Calu3 (cell line): Measurements from ENCODE around the gene RALA. TPM values are rescaled to one million over a fixed set of nuclear protein-coding genes. Genes with fewer than 3 reads are reported as not detected.

Experiments
- BruUV-seq: library from RNA; stranded (reverse); fragments of 400-500 nt; replicated peaks from 2 replicates; lab custom pipeline; 2021; lab: Mats Ljungman, UMichigan
- CTCF ChIA-PET: fragments of 300-600 bp; sonication (Branson Sonifier 250); formaldehyde crosslinking; loops from one replicate; lab custom pipeline; 2022; ENCODE audit warnings: antibody characterized with exemption; lab: Charles Lee
- DNase-seq: peaks from one replicate; pipeline ENCODE4 v3.0.0; 2022
- H3K27ac Mint-ChIP-seq: one replicate; pipeline ENCODE4 v1.8.0; 2022; ENCODE audit warnings: mixed read lengths; ENCODE audit not compliant: unreplicated experiment
- H3K27me3 Mint-ChIP-seq: one replicate; pipeline ENCODE4 v1.8.0; 2022; ENCODE audit warnings: mixed read lengths; ENCODE audit not compliant: unreplicated experiment
- H3K36me3 Mint-ChIP-seq: one replicate; pipeline ENCODE4 v1.8.0; 2022; ENCODE audit warnings: mild to moderate bottlenecking, moderate library complexity, mixed read lengths; ENCODE audit not compliant: insufficient read depth, unreplicated experiment
- H3K4me1 Mint-ChIP-seq: one replicate; pipeline ENCODE4 v1.8.0; 2022; ENCODE audit warnings: mild to moderate bottlenecking, low read depth, mixed read lengths; ENCODE audit not compliant: unreplicated experiment
- H3K4me3 Mint-ChIP-seq: one replicate; pipeline ENCODE4 v1.8.0; 2022; ENCODE audit warnings: mild to moderate bottlenecking, low read depth, moderate library complexity, mixed read lengths; ENCODE audit not compliant: unreplicated experiment
- H3K9me3 Mint-ChIP-seq: one replicate; pipeline ENCODE4 v1.8.0; 2022; ENCODE audit warnings: low read depth, mixed read lengths; ENCODE audit not compliant: unreplicated experiment
- intact Hi-C: fragments of 100-400 bp; cut with micrococcal nuclease; formaldehyde crosslinking; loops from one replicate; pipeline ENCODE4 v1.10.0; 2022; ENCODE audit not compliant: unreplicated experiment
- total RNA-seq: library from RNA; stranded (reverse); gene quantifications from 2 replicates; pipeline ENCODE4 v1.2.3, GENCODE V29; 2022
- TF ChIP-seq, protein P1 (sequence below): fragments of 200-600 bp; IDR thresholded peaks from one replicate; pipeline ENCODE4 v1.8.0; 2022; ENCODE audit warnings: antibody characterized with exemption; ENCODE audit not compliant: unreplicated experiment

Gene RALA
- total RNA-seq, 1 experiment from 2014 or later: 64.8 TPM

DNA sequence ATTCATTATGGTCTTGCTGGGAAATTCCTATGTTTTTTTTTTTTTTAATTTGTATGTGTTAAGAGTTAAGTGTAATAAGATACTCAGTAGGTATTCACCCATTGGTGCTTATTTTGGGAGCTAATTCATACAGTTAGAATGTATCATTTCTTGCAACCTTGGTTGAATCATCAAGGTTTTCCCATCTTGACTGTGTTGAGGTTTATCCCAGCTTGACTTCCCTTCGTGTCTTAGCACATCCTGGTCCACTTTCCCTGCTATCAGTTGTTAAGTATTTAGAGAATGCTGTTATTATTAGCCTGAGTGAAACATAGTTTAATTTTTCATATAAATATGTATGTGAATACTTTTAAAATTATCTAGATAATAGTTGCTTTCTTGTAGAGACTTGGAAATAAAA is 20.8 kb downstream of the RALA start:
- H3K27ac Mint-ChIP-seq: no peak overlapping the region
- TF ChIP-seq, protein P1, sequence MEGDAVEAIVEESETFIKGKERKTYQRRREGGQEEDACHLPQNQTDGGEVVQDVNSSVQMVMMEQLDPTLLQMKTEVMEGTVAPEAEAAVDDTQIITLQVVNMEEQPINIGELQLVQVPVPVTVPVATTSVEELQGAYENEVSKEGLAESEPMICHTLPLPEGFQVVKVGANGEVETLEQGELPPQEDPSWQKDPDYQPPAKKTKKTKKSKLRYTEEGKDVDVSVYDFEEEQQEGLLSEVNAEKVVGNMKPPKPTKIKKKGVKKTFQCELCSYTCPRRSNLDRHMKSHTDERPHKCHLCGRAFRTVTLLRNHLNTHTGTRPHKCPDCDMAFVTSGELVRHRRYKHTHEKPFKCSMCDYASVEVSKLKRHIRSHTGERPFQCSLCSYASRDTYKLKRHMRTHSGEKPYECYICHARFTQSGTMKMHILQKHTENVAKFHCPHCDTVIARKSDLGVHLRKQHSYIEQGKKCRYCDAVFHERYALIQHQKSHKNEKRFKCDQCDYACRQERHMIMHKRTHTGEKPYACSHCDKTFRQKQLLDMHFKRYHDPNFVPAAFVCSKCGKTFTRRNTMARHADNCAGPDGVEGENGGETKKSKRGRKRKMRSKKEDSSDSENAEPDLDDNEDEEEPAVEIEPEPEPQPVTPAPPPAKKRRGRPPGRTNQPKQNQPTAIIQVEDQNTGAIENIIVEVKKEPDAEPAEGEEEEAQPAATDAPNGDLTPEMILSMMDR: no peak
- no peaks in the 10 kb centered on the region for H3K9me3 Mint-ChIP-seq
- no peak for DNase-seq
- H3K27me3 Mint-ChIP-seq: no peaks in the 10 kb centered on the region
- no TSS peak for BruUV-seq
- no peak overlapping the region for H3K4me3 Mint-ChIP-seq
- peaks cover 4% of the 10 kb centered on the region for H3K36me3 Mint-ChIP-seq
- peaks cover 24% of the 10 kb centered on the region for H3K4me1 Mint-ChIP-seq
- intact Hi-C loops: no loop called here
- CTCF ChIA-PET: interaction anchor here (0.6 kb wide), 2 partner anchors 43 to 764 kb away, joined by 3 read pairs; no protein-coding TSS in a partner anchor

DNA sequence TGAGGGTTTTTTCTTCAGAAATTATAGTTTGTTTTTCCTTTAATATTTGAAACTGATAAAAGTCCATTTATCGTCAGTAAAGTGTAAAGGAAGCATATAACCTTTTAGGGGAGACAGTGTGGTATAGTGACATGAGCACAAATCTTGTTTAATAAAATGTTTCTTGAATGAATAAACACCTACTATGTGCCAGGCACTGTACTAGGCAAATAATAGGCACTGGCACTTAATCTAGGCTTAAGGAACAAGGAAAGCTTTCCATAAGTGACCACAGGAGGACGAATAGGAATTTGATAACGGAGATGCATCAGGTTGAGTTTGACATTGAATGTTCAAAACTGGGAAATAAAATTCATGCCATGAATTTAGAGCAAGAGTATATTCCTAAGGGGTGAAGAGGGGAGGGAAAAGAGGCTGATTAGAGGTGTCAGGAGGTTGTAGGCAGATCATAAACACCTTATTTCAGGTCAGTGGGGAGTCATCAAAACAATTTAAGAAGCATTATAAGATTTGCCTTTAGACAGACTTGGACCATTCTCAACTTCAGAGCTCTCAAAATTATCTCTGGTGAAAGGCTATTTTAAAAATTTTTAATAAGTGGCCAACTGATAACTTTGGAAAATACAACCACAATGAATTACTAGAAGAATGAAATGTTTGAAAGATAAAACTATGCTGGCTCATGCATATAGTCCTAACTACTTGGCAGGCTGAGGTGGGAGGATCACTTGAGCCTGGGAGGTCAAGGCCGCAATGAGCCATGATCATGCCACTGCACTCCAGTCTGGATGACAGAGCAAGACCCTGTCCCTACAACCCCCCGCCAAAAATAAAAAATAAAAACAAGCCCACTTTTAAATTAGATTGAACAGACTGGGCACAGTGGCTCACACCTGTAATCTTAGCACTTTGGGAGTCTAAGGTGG is 22.4 kb downstream of the RALA start:
- no peaks in the 10 kb centered on the region for H3K27me3 Mint-ChIP-seq
- no peak overlapping the region for H3K27ac Mint-ChIP-seq
- no peaks in the 10 kb centered on the region for H3K9me3 Mint-ChIP-seq
- no peak for DNase-seq
- CTCF ChIA-PET: no interaction called here
- H3K4me3 Mint-ChIP-seq: no peak overlapping the region
- peaks cover 24% of the 10 kb centered on the region for H3K4me1 Mint-ChIP-seq
- TF ChIP-seq, protein P1: no peak
- intact Hi-C loops: no loop called here
- BruUV-seq: no TSS peak
- peaks cover 4% of the 10 kb centered on the region for H3K36me3 Mint-ChIP-seq

DNA sequence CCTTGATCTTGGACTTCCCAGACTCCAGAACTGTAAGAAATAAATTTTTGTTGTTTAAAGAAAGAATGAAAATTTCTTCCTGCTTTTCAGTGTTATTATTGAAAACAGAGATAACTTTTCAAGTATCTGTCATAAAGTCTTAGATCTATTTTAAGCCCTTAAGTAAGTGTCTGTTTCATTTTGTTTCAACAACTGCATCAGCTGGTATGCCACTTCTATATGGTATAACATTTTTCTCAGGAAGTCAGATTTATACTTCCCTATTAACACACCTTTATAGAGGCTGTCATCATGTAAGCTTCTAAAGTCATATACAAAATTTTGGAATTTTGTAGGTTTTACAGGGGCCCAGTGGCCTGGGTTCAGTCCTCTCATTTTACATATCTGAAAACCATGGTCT is 24.4 kb downstream of the RALA start:
- no peak overlapping the region for H3K27ac Mint-ChIP-seq
- no peaks in the 10 kb centered on the region for H3K27me3 Mint-ChIP-seq
- no peaks in the 10 kb centered on the region for H3K9me3 Mint-ChIP-seq
- CTCF ChIA-PET: interaction anchor here (0.7 kb wide), 1 partner anchor 19 kb away, joined by 3 read pairs; no protein-coding TSS in a partner anchor
- no peak overlapping the region for H3K4me3 Mint-ChIP-seq
- no TSS peak for BruUV-seq
- intact Hi-C loops: no loop called here
- peaks cover 4% of the 10 kb centered on the region for H3K36me3 Mint-ChIP-seq
- TF ChIP-seq, protein P1: no peak
- H3K4me1 Mint-ChIP-seq: peaks cover 12% of the 10 kb centered on the region
- DNase-seq: no peak

DNA sequence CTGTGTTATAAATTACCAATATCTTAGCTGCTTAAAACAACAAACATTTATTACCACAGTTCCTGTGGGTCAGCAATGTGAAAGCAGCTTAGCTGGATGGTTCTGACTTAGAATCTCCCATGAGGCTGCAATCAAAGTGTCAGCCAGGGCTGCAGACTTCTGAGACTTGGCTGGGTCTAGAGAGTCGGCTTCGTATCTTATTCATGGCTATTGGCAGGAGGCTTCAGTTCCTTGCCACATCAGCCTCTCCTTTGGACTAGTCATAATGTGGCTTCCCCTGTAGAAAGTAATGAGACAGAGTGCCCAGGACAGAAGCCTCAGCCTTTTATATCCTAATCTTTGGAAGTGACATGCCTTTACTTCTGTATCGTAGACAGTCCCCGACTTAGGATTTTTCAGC is 27.3 kb downstream of the RALA start:
- H3K4me3 Mint-ChIP-seq: no peak overlapping the region
- no peak for DNase-seq
- no TSS peak for BruUV-seq
- intact Hi-C loops: no loop called here
- TF ChIP-seq, protein P1: no peak
- peaks cover under 1% of the 10 kb centered on the region for H3K36me3 Mint-ChIP-seq
- CTCF ChIA-PET: interaction anchor here (0.5 kb wide), 1 partner anchor 1311 kb away, joined by 5 read pairs; no protein-coding TSS in a partner anchor
- H3K27ac Mint-ChIP-seq: no peak overlapping the region
- H3K27me3 Mint-ChIP-seq: no peaks in the 10 kb centered on the region
- H3K9me3 Mint-ChIP-seq: no peaks in the 10 kb centered on the region
- no peaks in the 10 kb centered on the region for H3K4me1 Mint-ChIP-seq
